ENCODE measurements around the gene IGSF9B. TPM values are rescaled to one million over a fixed set of nuclear protein-coding genes. Genes with fewer than 3 reads are reported as not detected.

Gene IGSF9B
- polyA plus RNA-seq, 1 donor (not counting 4 experiments of a cell fraction or from before 2014, with no cell fraction given): 0.66 TPM

GRCh38 chr11:133937015-133937414 lies 19.8 kb downstream of the IGSF9B start:
- Histone ChIP-seq H3K27me3 (ENCODE audit: control insufficient read depth, extremely low read depth, insufficient read depth, low read length) (no peaks in the 10 kb centered on the region), H3K4me2 (ENCODE audit: control insufficient read depth, extremely low read depth, insufficient read depth, low read depth, low read length) (no peak overlapping the region), H2AFZ (ENCODE audit: control insufficient read depth, low read length) (no peak overlapping the region), H3K9me3 (ENCODE audit: control insufficient read depth, low read depth, low read length) (peaks cover 4% of the 10 kb centered on the region), H4K20me1 (ENCODE audit: control insufficient read depth, extremely low read depth, insufficient read depth, low read length) (no peaks in the 10 kb centered on the region), H3K4me1 (ENCODE audit: control insufficient read depth, extremely low read depth, insufficient read depth, low read length) (peaks cover 7% of the 10 kb centered on the region), H3K36me3 (ENCODE audit: control insufficient read depth in 2 of 2, extremely low read depth in 1 of 2, insufficient read depth in 2 of 2, low read length in 2 of 2) (no peaks in the 10 kb centered on the region), H3K4me3 (ENCODE audit: control insufficient read depth in 2 of 3, extremely low read depth in 1 of 3, insufficient read depth in 2 of 3, low read depth in 1 of 3, low read length in 3 of 3) (no peak overlapping the region), H3K27ac (ENCODE audit: control insufficient read depth, insufficient read depth, low read length) (no peak overlapping the region), H3K9me1 (ENCODE audit: control insufficient read depth, extremely low read depth, insufficient read depth, low read length) (no peaks in the 10 kb centered on the region), H3K9ac (ENCODE audit: control insufficient read depth, extremely low read depth, insufficient read depth, low read length) (no peak overlapping the region), H3K79me2 (ENCODE audit: control insufficient read depth, insufficient read depth, low read length) (no peaks in the 10 kb centered on the region)
- TF ChIP-seq CTCF (optimal IDR thresholded peaks at IDR 0.05 in 1 of 3, IDR thresholded peaks at IDR 0.05 in 1 of 3, conservative IDR thresholded peaks at IDR 0.05 in 1 of 3; ENCODE audit: extremely low read depth in 1 of 3, insufficient read depth in 2 of 3, low read length in 3 of 3) (no peak), EZH2 (IDR thresholded peaks at IDR 0.05; ENCODE audit: low read length) (no peak)
- no peak for DNase-seq (ENCODE audit: low read depth, low spot score)
- FAIRE-seq: no peak
- dilution Hi-C loops (cut with MboI; ENCODE audit: extremely low pct_ligation_motif_present, low sequenced_read_pairs): no loop called here

- Histone ChIP-seq H3K27ac (ENCODE audit: control insufficient read depth, insufficient read depth, low read length) (no peak overlapping the region), H3K9me3 (ENCODE audit: control insufficient read depth, low read depth, low read length) (peaks cover 4% of the 10 kb centered on the region), H3K9ac (ENCODE audit: control insufficient read depth, extremely low read depth, insufficient read depth, low read length) (no peak overlapping the region), H3K36me3 (ENCODE audit: control insufficient read depth in 2 of 2, extremely low read depth in 1 of 2, insufficient read depth in 2 of 2, low read length in 2 of 2) (no peaks in the 10 kb centered on the region), H3K4me1 (ENCODE audit: control insufficient read depth, extremely low read depth, insufficient read depth, low read length) (peaks cover 7% of the 10 kb centered on the region), H3K27me3 (ENCODE audit: control insufficient read depth, extremely low read depth, insufficient read depth, low read length) (no peaks in the 10 kb centered on the region), H4K20me1 (ENCODE audit: control insufficient read depth, extremely low read depth, insufficient read depth, low read length) (no peaks in the 10 kb centered on the region), H3K79me2 (ENCODE audit: control insufficient read depth, insufficient read depth, low read length) (no peaks in the 10 kb centered on the region), H3K4me3 (ENCODE audit: control insufficient read depth in 2 of 3, extremely low read depth in 1 of 3, insufficient read depth in 2 of 3, low read depth in 1 of 3, low read length in 3 of 3) (no peak overlapping the region), H3K9me1 (ENCODE audit: control insufficient read depth, extremely low read depth, insufficient read depth, low read length) (no peaks in the 10 kb centered on the region), H2AFZ (ENCODE audit: control insufficient read depth, low read length) (no peak overlapping the region), H3K4me2 (ENCODE audit: control insufficient read depth, extremely low read depth, insufficient read depth, low read depth, low read length) (no peak overlapping the region)
- TF ChIP-seq CTCF (optimal IDR thresholded peaks at IDR 0.05 in 1 of 3, IDR thresholded peaks at IDR 0.05 in 1 of 3, conservative IDR thresholded peaks at IDR 0.05 in 1 of 3; ENCODE audit: extremely low read depth in 1 of 3, insufficient read depth in 2 of 3, low read length in 3 of 3): no peak
- TF ChIP-seq EZH2 (IDR thresholded peaks at IDR 0.05; ENCODE audit: low read length): no peak
- FAIRE-seq (no peak), DNase-seq (ENCODE audit: low read depth, low spot score) (no peak)
- dilution Hi-C loops (cut with MboI; ENCODE audit: extremely low pct_ligation_motif_present, low sequenced_read_pairs): no loop called here
Measured at GRCh38 chr11:133936592-133936991, 20.2 kb downstream of the IGSF9B start.

Data from keratinocyte (primary cell).